A549 (cell line): ENCODE measurements around the gene ABCB1.

Source experiments
- CTCF ChIP-seq: fragments of >200 bp; sonication (Bioruptor Twin); formaldehyde crosslinking; IDR thresholded peaks from 3 replicates; pipeline ENCODE4 v1.5.1; 2016
- GATA3 ChIP-seq: IDR thresholded peaks from 2 replicates; pipeline ENCODE4 v1.6.1; 2012; ENCODE audit warnings: borderline replicate concordance
- HMGXB4 ChIP-seq: fragments of 250-450 bp; sonication (Bioruptor Pico); IDR thresholded peaks from 2 replicates; pipeline ENCODE4 v1.5.0; 2021; ENCODE audit warnings: mild to moderate bottlenecking, moderate library complexity, borderline replicate concordance
- PBX3 ChIP-seq: IDR thresholded peaks from 2 replicates; pipeline ENCODE4 v1.6.1; 2012
- POLR2A ChIP-seq: IDR thresholded peaks from 2 replicates; pipeline ENCODE4 v1.6.1; 2012; ENCODE audit warnings: mild to moderate bottlenecking, low read length
- RAD21 ChIP-seq, 2 experiments: fragments of >200 bp in 1 of 2; sonication (Bioruptor Twin) in 1 of 2; formaldehyde crosslinking in 1 of 2; IDR thresholded peaks in 1 of 2; conservative IDR thresholded peaks in 1 of 2; 2 replicates in 1 of 2; 3 replicates in 1 of 2; pipeline ENCODE4 v1.6.1; 2012 to 2018; ENCODE audit warnings: inconsistent platforms in 1 of 2
- RARB ChIP-seq: fragments of 250-450 bp; sonication (Bioruptor Pico); IDR thresholded peaks from 2 replicates; pipeline ENCODE4 v1.8.0; 2021; ENCODE audit warnings: mild to moderate bottlenecking, moderate library complexity
- RCOR1 ChIP-seq: fragments of 150-350 bp; IDR thresholded peaks from 2 replicates; pipeline ENCODE4 v1.6.1; 2014; ENCODE audit warnings: antibody characterized with exemption, low read length, low read depth
- REST ChIP-seq: fragments of 200-600 bp; sonication (generic); IDR thresholded peaks from 2 replicates; pipeline ENCODE4 v1.6.1; 2016; ENCODE audit warnings: antibody characterized with exemption, mild to moderate bottlenecking, moderate library complexity
- RNF2 ChIP-seq: fragments of 200-600 bp; sonication (generic); IDR thresholded peaks from 2 replicates; pipeline ENCODE4 v1.6.1; 2016; ENCODE audit warnings: low read depth, mild to moderate bottlenecking, antibody characterized with exemption, moderate library complexity, borderline replicate concordance

- no peak for TF ChIP-seq RNF2
- TF ChIP-seq CTCF, result no peak
- TF ChIP-seq POLR2A, result no peak
- TF ChIP-seq GATA3, result no peak
- TF ChIP-seq RARB (CRISPR knock-in tag), result no peak
- no peak for TF ChIP-seq RAD21 (conservative IDR thresholded peaks at IDR 0.05 in 1 of 2, IDR thresholded peaks at IDR 0.05 in 1 of 2)
- TF ChIP-seq RCOR1, result no peak
- TF ChIP-seq PBX3, result no peak
- TF ChIP-seq HMGXB4 (CRISPR knock-in tag), result no peak
- TF ChIP-seq REST, result no peak
Observed at GRCh38 chr7:87552351-87552900, 48.3 kb downstream of the ABCB1 start.
